Posterior cingulate gyrus (tissue), 11 donors: ENCODE data around the gene USP22.
A peak's percentile ranks its signal among the peaks of the same experiment; 100 is the strongest.

Experiments
- DNase-seq, 10 donors: peaks; one replicate each; pipeline versions ENCODE4 v3.0.0 to v3.0.0-alpha.2; 2020 to 2021; ENCODE audit warnings: mixed read lengths in 3 of 10
- intact Hi-C: fragments of 100-400 bp; cut with DNase I; formaldehyde crosslinking; loops from one replicate; pipeline ENCODE4 v1.15.1; 2023

The USP22 gene

GRCh38 chr17:21005367-21005766 lies 37.4 kb downstream of the USP22 start:
- intact Hi-C loops, result no loop called here
- DNase-seq, result peak in 1 of 10 donors; percentile 22

- DNase-seq, result peak in 5 of 10 donors; percentile 41 to 87 (median 82)
- intact Hi-C loops, result loop anchor here (5.0 kb wide), 1 partner anchor 38 kb away; the partner anchor contains the start of gene USP22
Observed at GRCh38 chr17:21004016-21004930, 38.5 kb downstream of the USP22 start.

- DNase-seq, result peak in 2 of 10 donors; percentile 48 to 58
- intact Hi-C loops, result loop anchor here (5.0 kb wide), 1 partner anchor 39 kb away; the partner anchor contains the start of gene USP22
Observed at GRCh38 chr17:21003007-21003621, 39.7 kb downstream of the USP22 start.

GRCh38 chr17:21002309-21003006 lies 40.4 kb downstream of the USP22 start:
- peak in 2 of 10 donors; percentile 43 to 67 for DNase-seq
- intact Hi-C loops, result loop anchor here (5.0 kb wide), 1 partner anchor 40 kb away; the partner anchor contains the start of gene USP22

GRCh38 chr17:21001813-21002221 lies 41.0 kb downstream of the USP22 start:
- DNase-seq, result peak in 8 of 10 donors; percentile 24 to 92 (median 53)

GRCh38 chr17:21001111-21001812 lies 41.5 kb downstream of the USP22 start:
- intact Hi-C loops, result loop anchor here (5.0 kb wide), 1 partner anchor 41 kb away; the partner anchor contains the start of gene USP22
- peak in 4 of 10 donors; percentile 36 to 82 (median 60) for DNase-seq

More at GRCh38 chr17:21001813-21002221, 41.0 kb downstream of the USP22 start:
- intact Hi-C loops, result loop anchor here (5.0 kb wide), 1 partner anchor 40 kb away; the partner anchor contains the start of gene USP22

- DNase-seq, result peak in 2 of 10 donors; percentile 66 to 67
- intact Hi-C loops, result loop anchor here (5.0 kb wide), 1 partner anchor 42 kb away; the partner anchor contains the start of gene USP22
Observed at GRCh38 chr17:20999841-21000532, 42.8 kb downstream of the USP22 start.

GRCh38 chr17:20999044-20999573 lies 43.7 kb downstream of the USP22 start:
- intact Hi-C loops, result no loop called here
- peak in 3 of 10 donors; percentile 39 to 77 (median 65) for DNase-seq

GRCh38 chr17:20998571-20999043 lies 44.2 kb downstream of the USP22 start:
- no peak for DNase-seq
- intact Hi-C loops, result no loop called here

GRCh38 chr17:20997711-20998570 lies 44.9 kb downstream of the USP22 start:
- DNase-seq, result peak in 3 of 10 donors; percentile 68 to 84 (median 76)
- intact Hi-C loops, result no loop called here

GRCh38 chr17:20996724-20997615 lies 45.8 kb downstream of the USP22 start:
- peak in 2 of 10 donors; percentile 52 to 79 for DNase-seq

GRCh38 chr17:20995873-20996723 lies 46.7 kb downstream of the USP22 start:
- intact Hi-C loops, result no loop called here
- peak in 3 of 10 donors; percentile 57 to 69 (median 59) for DNase-seq

More at GRCh38 chr17:20996724-20997615, 45.8 kb downstream of the USP22 start:
- intact Hi-C loops, result no loop called here

GRCh38 chr17:20995164-20995872 lies 47.5 kb downstream of the USP22 start:
- intact Hi-C loops, result no loop called here
- peak in 2 of 10 donors; percentile 64 to 78 for DNase-seq

- intact Hi-C loops, result no loop called here
- no peak for DNase-seq
Observed at GRCh38 chr17:20994779-20995149, 48.0 kb downstream of the USP22 start.
